Measurements from ENCODE around the gene PLAAT4. TPM values are rescaled to one million over a fixed set of nuclear protein-coding genes. Genes with fewer than 3 reads are reported as not detected.

PLAAT4 gene
- total RNA-seq, 1 donor from 2014 or later = 1.7 TPM

GRCh38 chr11:63563201-63564055 is 26.8 kb downstream of the PLAAT4 start, which contains the start of gene PLAAT2:
TSS of gene PLAAT2 (minus strand) at chr11:63563379. CDS start at chr11:63563324, 55 bp downstream.
- DNase-seq (ENCODE audit: low spot score in 2 of 2, unreplicated experiment in 2 of 2) = no peak
- TF ChIP-seq CTCF (IDR thresholded peaks at IDR 0.05; ENCODE audit: unreplicated experiment) = no peak
- no peaks in the 10 kb centered on the region for H3K36me3 Mint-ChIP-seq
- H3K27me3 Mint-ChIP-seq (ENCODE audit: low read depth) = no peaks in the 10 kb centered on the region
- H3K4me1 Mint-ChIP-seq = peaks cover 20% of the 10 kb centered on the region
- H3K9me3 Mint-ChIP-seq = no peaks in the 10 kb centered on the region
- H3K27ac Mint-ChIP-seq = no peak within 1 kb of the TSS
- H3K4me3 Mint-ChIP-seq = no peak within 1 kb of the TSS

- Mint-ChIP-seq H3K4me3 (no peak overlapping the region), H3K27ac (no peak overlapping the region), H3K4me1 (peaks cover 23% of the 10 kb centered on the region), H3K9me3 (no peaks in the 10 kb centered on the region), H3K27me3 (ENCODE audit: low read depth) (no peaks in the 10 kb centered on the region), H3K36me3 (no peaks in the 10 kb centered on the region)
- TF ChIP-seq CTCF (IDR thresholded peaks at IDR 0.05; ENCODE audit: unreplicated experiment) = no peak
- no peak for DNase-seq (ENCODE audit: low spot score in 2 of 2, unreplicated experiment in 2 of 2)
Observed at GRCh38 chr11:63564056-63564774, 27.6 kb downstream of the PLAAT4 start.

GRCh38 chr11:63564784-63565350 is 28.3 kb downstream of the PLAAT4 start:
- peaks cover 23% of the 10 kb centered on the region for H3K4me1 Mint-ChIP-seq
- H3K4me3 Mint-ChIP-seq = no peak overlapping the region
- TF ChIP-seq CTCF (IDR thresholded peaks at IDR 0.05; ENCODE audit: unreplicated experiment) = no peak
- no peak for DNase-seq (ENCODE audit: low spot score in 2 of 2, unreplicated experiment in 2 of 2)
- no peaks in the 10 kb centered on the region for H3K9me3 Mint-ChIP-seq
- H3K27me3 Mint-ChIP-seq (ENCODE audit: low read depth) = no peaks in the 10 kb centered on the region
- H3K27ac Mint-ChIP-seq = no peak overlapping the region
- H3K36me3 Mint-ChIP-seq = no peaks in the 10 kb centered on the region

GRCh38 chr11:63567044-63567840 is 30.6 kb downstream of the PLAAT4 start:
- no peak for TF ChIP-seq CTCF (IDR thresholded peaks at IDR 0.05; ENCODE audit: unreplicated experiment)
- Mint-ChIP-seq H3K4me3 (peak overlapping the region; percentile 25), H3K36me3 (no peaks in the 10 kb centered on the region), H3K27me3 (ENCODE audit: low read depth) (no peaks in the 10 kb centered on the region), H3K9me3 (no peaks in the 10 kb centered on the region), H3K27ac (peak overlapping the region; percentile 94), H3K4me1 (peaks cover 23% of the 10 kb centered on the region)
- DNase-seq (ENCODE audit: low spot score in 2 of 2, unreplicated experiment in 2 of 2) = no peak

- no peaks in the 10 kb centered on the region for H3K27me3 Mint-ChIP-seq (ENCODE audit: low read depth)
- no peak overlapping the region for H3K27ac Mint-ChIP-seq
- no peak overlapping the region for H3K4me3 Mint-ChIP-seq
- peaks cover 25% of the 10 kb centered on the region for H3K4me1 Mint-ChIP-seq
- H3K9me3 Mint-ChIP-seq = no peaks in the 10 kb centered on the region
- no peak for DNase-seq (ENCODE audit: low spot score in 2 of 2, unreplicated experiment in 2 of 2)
- TF ChIP-seq CTCF (IDR thresholded peaks at IDR 0.05; ENCODE audit: unreplicated experiment) = no peak
- H3K36me3 Mint-ChIP-seq = no peaks in the 10 kb centered on the region
Observed at GRCh38 chr11:63569570-63569969, 33.0 kb downstream of the PLAAT4 start.
